ENCODE measurements around the gene CD247. TPM values are rescaled to one million over a fixed set of nuclear protein-coding genes. Genes with fewer than 3 reads are reported as not detected.
A peak's percentile ranks its signal among the peaks of the same experiment; 100 is the strongest.

CD247 gene
- total RNA-seq, 4 donors from 2014 or later: 1.5 to 6.4 (median 3.4) TPM; not detected in 1

- TF ChIP-seq EP300 (IDR thresholded peaks at IDR 0.05; ENCODE audit: low read depth): no peak
- no peak for TF ChIP-seq POLR2AphosphoS5 (IDR thresholded peaks at IDR 0.05)
- no peak for TF ChIP-seq CTCF (IDR thresholded peaks at IDR 0.05)
- TF ChIP-seq POLR2A (IDR thresholded peaks at IDR 0.05): no peak
- intact Hi-C loops (cut with DNase I; ENCODE audit: low total_unique reads) (no loop called here), in situ Hi-C loops (cut with MboI; ENCODE audit: low pct_ligation_motif_present in 1 of 4, low pct_unique_long_range_greater_than_20kb in 1 of 4, low sequenced_read_pairs in 3 of 4) (loop anchor here in 3 of 4 donors (25.0 kb wide), 4 partner anchors 129 to 654 kb away; partner anchors contain the start of gene TADA1 (in 1 of the 3))
- Histone ChIP-seq H3K27me3 (no peaks in the 10 kb centered on the region), H3K4me3 (no peak overlapping the region), H3K4me1 (peaks cover 0 to 20% (median 0%) of the 10 kb centered on the region in 4 donors), H3K36me3 (peaks cover 0 to 7% (median 0%) of the 10 kb centered on the region in 4 donors), H3K27ac (no peak overlapping the region), H3K9me3 (no peaks in the 10 kb centered on the region)
- DNase-seq: no peak
These were observed 22.7 kb upstream of the CD247 start for GRCh38 chr1:167541003-167541402.

- H3K9me3 ChIP-seq: no peaks in the 10 kb centered on the region
- H3K36me3 ChIP-seq: no peaks in the 10 kb centered on the region
- H3K27ac ChIP-seq: no peak overlapping the region
- in situ Hi-C loops (cut with MboI; ENCODE audit: low pct_ligation_motif_present in 1 of 4, low pct_unique_long_range_greater_than_20kb in 1 of 4, low sequenced_read_pairs in 3 of 4): loop anchor here (10.0 to 25.0 kb wide), 7 partner anchors 126 to 651 kb away; partner anchors contain the start of gene TADA1 (in 1 of the 4)
- H3K4me3 ChIP-seq: no peak overlapping the region
- H3K27me3 ChIP-seq: no peaks in the 10 kb centered on the region
- intact Hi-C loops (cut with DNase I; ENCODE audit: low total_unique reads): loop anchor here (10.0 kb wide), 2 partner anchors 274 to 474 kb away; no protein-coding TSS in a partner anchor
- H3K4me1 ChIP-seq: peaks cover 0 to 6% (median 0%) of the 10 kb centered on the region in 4 donors
- 47 to 77% methylated on average over 3 to 5 of the region's 5 CpGs for WGBS, 2 donors (ENCODE audit: low coverage in 1 of 2)
- no peak for DNase-seq
- TF ChIP-seq CTCF (IDR thresholded peaks at IDR 0.05): no peak
- TF ChIP-seq POLR2A (IDR thresholded peaks at IDR 0.05): no peak
- TF ChIP-seq POLR2AphosphoS5 (IDR thresholded peaks at IDR 0.05): no peak
- TF ChIP-seq EP300 (IDR thresholded peaks at IDR 0.05; ENCODE audit: low read depth): no peak
These were observed 20.3 kb upstream of the CD247 start for GRCh38 chr1:167538657-167539056.

- TF ChIP-seq POLR2AphosphoS5 (IDR thresholded peaks at IDR 0.05) (no peak), POLR2A (IDR thresholded peaks at IDR 0.05) (no peak), CTCF (IDR thresholded peaks at IDR 0.05) (peak; percentile 73 to 91 (median 88)), EP300 (IDR thresholded peaks at IDR 0.05; ENCODE audit: low read depth) (no peak)
- in situ Hi-C loops (cut with MboI; ENCODE audit: low pct_ligation_motif_present in 1 of 4, low pct_unique_long_range_greater_than_20kb in 1 of 4, low sequenced_read_pairs in 3 of 4): loop anchor here (10.0 to 25.0 kb wide), 7 partner anchors 122 to 647 kb away; partner anchors contain the start of gene TADA1 (in 1 of the 4)
- 16% methylated on average over 8 of the region's 8 CpGs; no CpG with 5 or more reads in 1 of the 2 donors for WGBS, 2 donors (ENCODE audit: low coverage in 1 of 2)
These were observed 15.5 kb upstream of the CD247 start for GRCh38 chr1:167533851-167534300.

GRCh38 chr1:167532964-167533824 lies 14.9 kb upstream of the CD247 start:
- in situ Hi-C loops (cut with MboI; ENCODE audit: low pct_ligation_motif_present in 1 of 4, low pct_unique_long_range_greater_than_20kb in 1 of 4, low sequenced_read_pairs in 3 of 4) (loop anchor here (10.0 to 25.0 kb wide), 7 partner anchors 121 to 646 kb away; partner anchors contain the start of gene TADA1 (in 1 of the 4)), intact Hi-C loops (cut with DNase I; ENCODE audit: low total_unique reads) (loop anchor here (10.0 kb wide), 2 partner anchors 268 to 468 kb away; no protein-coding TSS in a partner anchor)
- no peaks in the 10 kb centered on the region for H3K36me3 ChIP-seq
- no peaks in the 10 kb centered on the region for H3K4me1 ChIP-seq
- no peak overlapping the region for H3K4me3 ChIP-seq
- DNase-seq: no peak
- H3K27me3 ChIP-seq: no peaks in the 10 kb centered on the region
- H3K27ac ChIP-seq: no peak overlapping the region
- H3K9me3 ChIP-seq: no peaks in the 10 kb centered on the region
- WGBS, 2 donors (ENCODE audit: low coverage in 1 of 2): 71 to 85% methylated on average over 3 to 6 of the region's 6 CpGs
- no peak for TF ChIP-seq EP300 (IDR thresholded peaks at IDR 0.05; ENCODE audit: low read depth)
- TF ChIP-seq POLR2AphosphoS5 (IDR thresholded peaks at IDR 0.05): no peak
- TF ChIP-seq CTCF (IDR thresholded peaks at IDR 0.05): no peak
- no peak for TF ChIP-seq POLR2A (IDR thresholded peaks at IDR 0.05)

More at GRCh38 chr1:167533851-167534300, 15.5 kb upstream of the CD247 start:
- Histone ChIP-seq H3K9me3 (no peaks in the 10 kb centered on the region), H3K27ac (no peak overlapping the region), H3K4me1 (no peaks in the 10 kb centered on the region), H3K27me3 (no peaks in the 10 kb centered on the region), H3K36me3 (no peaks in the 10 kb centered on the region), H3K4me3 (no peak overlapping the region)
- intact Hi-C loops (cut with DNase I; ENCODE audit: low total_unique reads): loop anchor here (10.0 kb wide), 2 partner anchors 269 to 469 kb away; no protein-coding TSS in a partner anchor
- DNase-seq: peak; percentile 74

Measured in transverse colon (tissue), 4 donors.